Heart left ventricle (tissue), 16 donors: ENCODE measurements around the gene C2orf68. TPM values are rescaled to one million over a fixed set of nuclear protein-coding genes. Genes with fewer than 3 reads are reported as not detected.
A peak's percentile ranks its signal among the peaks of the same experiment; 100 is the strongest.

Experiments used
- ATAC-seq, 4 donors: fragments of 200-7000 bp; cut with Tn5 transposase; one replicate each; pipeline ENCODE4 v1.9.1; 2020 to 2022; ENCODE audit warnings: moderate library complexity in 4 of 4, mild to moderate bottlenecking in 3 of 4, moderate number of reproducible peaks in 1 of 4
- DNase-seq, 5 donors: peaks; one replicate each; pipeline ENCODE4 v3.0.0-alpha.2; 2020
- H3K27ac ChIP-seq, 12 donors: fragments of 200-600 bp; sonication (generic) in 4 of 12; one replicate each; pipeline versions ENCODE4 v1.5.0 to v1.8.0; 2016 to 2022; ENCODE audit warnings: mild to moderate bottlenecking in 2 of 12
- H3K27me3 ChIP-seq, 9 donors: fragments of 200-600 bp; sonication (generic) in 2 of 9; one replicate each; pipeline versions ENCODE4 v1.5.1 to v1.8.0; 2016 to 2022; ENCODE audit warnings: mild to moderate bottlenecking in 3 of 9
- H3K36me3 ChIP-seq, 9 donors: fragments of 200-600 bp; sonication (generic) in 2 of 9; one replicate each; pipeline versions ENCODE4 v1.5.0 to v1.8.0; 2018 to 2022; ENCODE audit warnings: mild to moderate bottlenecking in 2 of 9
- H3K4me1 ChIP-seq, 12 donors: fragments of 200-600 bp; sonication (generic) in 4 of 12; one replicate each; pipeline versions ENCODE4 v1.5.0 to v1.8.0; 2016 to 2022; ENCODE audit warnings: mild to moderate bottlenecking in 3 of 12
- H3K4me3 ChIP-seq, 12 donors: fragments of 200-600 bp; sonication (generic) in 4 of 12; one replicate each; pipeline versions ENCODE4 v1.5.0 to v1.8.0; 2017 to 2022; ENCODE audit warnings: mild to moderate bottlenecking in 9 of 12, moderate library complexity in 4 of 12
- H3K9me3 ChIP-seq, 12 donors: fragments of 200-600 bp; sonication (generic) in 4 of 12; one replicate each; pipeline versions ENCODE4 v1.5.0 to v1.8.0; 2016 to 2022; ENCODE audit warnings: mild to moderate bottlenecking in 1 of 12
- POLR2A ChIP-seq, 2 donors: fragments of 450-650 bp; IDR thresholded peaks; one replicate each; pipeline ENCODE4 v1.6.1; 2017; ENCODE audit warnings: antibody characterized with exemption in 2 of 2, mild to moderate bottlenecking in 2 of 2, moderate library complexity in 2 of 2
- WGBS, 4 donors: extraction: QIAGEN DNeasy Blood & Tissue Kit in 2 of 4; methylation state at CpG; one replicate each; pipeline versions ENCODE4 v1.1.5 to v1.1.7; 2013 to 2018; 5-methylcytosine and 5-hydroxymethylcytosine counted together
- intact Hi-C, 10 donors: fragments of 100-400 bp; cut with DNase I; formaldehyde crosslinking; loops; one replicate each; pipeline versions ENCODE4 v1.11.1 to v1.14.2; 2022
- polyA plus RNA-seq, 2 donors: library from polyadenylated mRNA; stranded (reverse); fragments of 200-250 nt; gene quantifications; one replicate each; pipeline ENCODE4 v1.2.3, GENCODE V29; 2013
- total RNA-seq, 9 donors: library from RNA; depleted of rRNA in 2 of 9; stranded (reverse); fragments of >200 nt in 2 of 9; fragmentation: NEBNext Ultra II Directional in 3 of 9; extraction: Animal tissue kit (Norgen Biotek cat#: 25700) in 3 of 9; gene quantifications; one replicate each; pipeline versions ENCODE4 v1.1.0 to v1.2.4, GENCODE V29; 2016 to 2023
- TF ChIP-seq, protein P1 (sequence below), 12 donors: fragments of 200-600 bp; sonication (generic) in 4 of 12; IDR thresholded peaks; one replicate each; pipeline versions ENCODE4 v1.5.0 to v1.8.0; 2018 to 2022; ENCODE audit warnings: antibody characterized with exemption in 12 of 12, mild to moderate bottlenecking in 5 of 12
- donor health status: ischemic (EF 13 %, LVEDD 7.1; RV severe dilation, severe dysfunction).
- donor health status: healthy with polysubstance abuse.
- donor health status: DM: no; HTN: yes; CAD: no.
- donor health status: DM: no; HTN: no; CAD: no.
- donor health status: ischemic (EF 25% LVEDD 6.9; RV normal size, moderate dysfunction).
- donor health status: ischemic (EF 25% LVEDD 5.7; RV mildly dilated, moderate dysfunction).
- donor health status: healthy.
- donor health status: DM: yes; HTN: yes; CAD: no.
- donor health status: ischemic (EF 35%, LVEDD 5.7; RV mildly dilated, moderate dysfunction).
- donor health status: nonischemic (EF 11% LVEDD 7.7; RV severe dilation, severe dysfunction).
- donor health status: DM: yes; HTN: yes; CAD: no.
- donor health status: PGD.
- donor health status: ischemic (EF 29% LVEDD 5.4; RV normal size, mild dysfunction).
- donor health status: nonischemic (EF 23%, LVEDD 6.1; RV moderate dilation, normal function).

The C2orf68 gene
- total and polyA plus RNA-seq, 11 donors = 12.0 to 38.2 (median 29.1) TPM

- WGBS, 4 donors = 77 to 90% (median 84%) methylated on average over 3 of the region's 3 CpGs
- ATAC-seq (no peak), DNase-seq (peak in 1 of 5 donors; percentile 10)
- TF ChIP-seq POLR2A (IDR thresholded peaks at IDR 0.05) = no peak
- TF ChIP-seq, protein P1, sequence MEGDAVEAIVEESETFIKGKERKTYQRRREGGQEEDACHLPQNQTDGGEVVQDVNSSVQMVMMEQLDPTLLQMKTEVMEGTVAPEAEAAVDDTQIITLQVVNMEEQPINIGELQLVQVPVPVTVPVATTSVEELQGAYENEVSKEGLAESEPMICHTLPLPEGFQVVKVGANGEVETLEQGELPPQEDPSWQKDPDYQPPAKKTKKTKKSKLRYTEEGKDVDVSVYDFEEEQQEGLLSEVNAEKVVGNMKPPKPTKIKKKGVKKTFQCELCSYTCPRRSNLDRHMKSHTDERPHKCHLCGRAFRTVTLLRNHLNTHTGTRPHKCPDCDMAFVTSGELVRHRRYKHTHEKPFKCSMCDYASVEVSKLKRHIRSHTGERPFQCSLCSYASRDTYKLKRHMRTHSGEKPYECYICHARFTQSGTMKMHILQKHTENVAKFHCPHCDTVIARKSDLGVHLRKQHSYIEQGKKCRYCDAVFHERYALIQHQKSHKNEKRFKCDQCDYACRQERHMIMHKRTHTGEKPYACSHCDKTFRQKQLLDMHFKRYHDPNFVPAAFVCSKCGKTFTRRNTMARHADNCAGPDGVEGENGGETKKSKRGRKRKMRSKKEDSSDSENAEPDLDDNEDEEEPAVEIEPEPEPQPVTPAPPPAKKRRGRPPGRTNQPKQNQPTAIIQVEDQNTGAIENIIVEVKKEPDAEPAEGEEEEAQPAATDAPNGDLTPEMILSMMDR (IDR thresholded peaks at IDR 0.05) = no peak
- H3K4me3 ChIP-seq = no peak overlapping the region
- H3K36me3 ChIP-seq = peaks cover 0 to 70% (median 50%) of the 10 kb centered on the region in 9 donors
- H3K4me1 ChIP-seq = peaks cover 0 to 9% (median 4%) of the 10 kb centered on the region in 12 donors
- intact Hi-C loops = loop anchor here in 1 of 10 donors (10.0 kb wide), 1 partner anchor 431 kb away; no protein-coding TSS in a partner anchor
- no peak overlapping the region for H3K27ac ChIP-seq
- no peaks in the 10 kb centered on the region for H3K9me3 ChIP-seq
- no peaks in the 10 kb centered on the region for H3K27me3 ChIP-seq
These were observed 42.1 kb upstream of the C2orf68 start for GRCh38 chr2:85653996-85654395.

- no peak overlapping the region for H3K4me3 ChIP-seq
- H3K4me1 ChIP-seq = peaks cover 0 to 16% (median 11%) of the 10 kb centered on the region in 12 donors
- WGBS, 4 donors = 97 to 100% (median 97%) methylated on average over 2 of the region's 2 CpGs
- intact Hi-C loops = loop anchor here in 1 of 10 donors (10.0 kb wide), 1 partner anchor 433 kb away; no protein-coding TSS in a partner anchor
- H3K36me3 ChIP-seq = peaks cover 0 to 84% (median 69%) of the 10 kb centered on the region in 9 donors
- no peaks in the 10 kb centered on the region for H3K9me3 ChIP-seq
- DNase-seq (no peak), ATAC-seq (no peak)
- TF ChIP-seq, protein P1 (IDR thresholded peaks at IDR 0.05) = no peak
- TF ChIP-seq POLR2A (IDR thresholded peaks at IDR 0.05) = no peak
- H3K27me3 ChIP-seq = no peaks in the 10 kb centered on the region
- no peak overlapping the region for H3K27ac ChIP-seq
These were observed 40.2 kb upstream of the C2orf68 start for GRCh38 chr2:85652056-85652455.

DNA sequence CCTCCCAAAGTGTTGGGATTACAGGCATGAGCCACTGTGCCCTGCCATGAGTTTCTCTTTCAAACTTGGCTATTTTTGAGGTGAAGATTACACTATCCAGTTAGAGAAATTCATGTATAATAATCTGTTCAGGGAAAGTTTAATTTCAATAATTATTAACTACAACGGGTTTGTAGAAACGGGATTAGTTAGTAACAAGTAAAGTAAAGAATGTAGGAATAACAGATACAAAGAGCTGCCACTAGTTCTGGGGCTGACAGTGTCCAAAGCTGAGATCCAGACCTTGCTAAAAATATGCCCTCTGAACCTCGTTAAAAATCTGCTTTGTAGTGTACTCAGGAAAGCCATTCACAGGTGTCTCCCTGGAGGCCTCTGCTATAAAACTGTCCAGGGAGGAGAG lies 39.2 kb upstream of the C2orf68 start:
- H3K36me3 ChIP-seq = peaks cover 0 to 86% (median 74%) of the 10 kb centered on the region in 9 donors
- no peaks in the 10 kb centered on the region for H3K27me3 ChIP-seq
- WGBS, 4 donors = 79 to 84% (median 81%) methylated on average over 3 of the region's 3 CpGs
- H3K4me3 ChIP-seq = no peak overlapping the region
- H3K27ac ChIP-seq = no peak overlapping the region
- TF ChIP-seq, protein P1 (IDR thresholded peaks at IDR 0.05) = no peak
- TF ChIP-seq POLR2A (IDR thresholded peaks at IDR 0.05) = no peak
- peaks cover 0 to 16% (median 11%) of the 10 kb centered on the region in 12 donors for H3K4me1 ChIP-seq
- H3K9me3 ChIP-seq = no peaks in the 10 kb centered on the region
- DNase-seq (no peak), ATAC-seq (no peak)
- intact Hi-C loops = loop anchor here in 1 of 10 donors (10.0 kb wide), 1 partner anchor 434 kb away; no protein-coding TSS in a partner anchor

- H3K4me3 ChIP-seq = no peak overlapping the region
- 93 to 97% (median 96%) methylated on average over 4 of the region's 4 CpGs for WGBS, 4 donors
- H3K9me3 ChIP-seq = no peaks in the 10 kb centered on the region
- no peak for DNase-seq
- intact Hi-C loops = loop anchor here in 1 of 10 donors (10.0 kb wide), 1 partner anchor 434 kb away; no protein-coding TSS in a partner anchor
- ATAC-seq = no peak
- TF ChIP-seq, protein P1 (IDR thresholded peaks at IDR 0.05) = no peak
- TF ChIP-seq POLR2A (IDR thresholded peaks at IDR 0.05) = no peak
- no peaks in the 10 kb centered on the region for H3K27me3 ChIP-seq
- H3K27ac ChIP-seq = no peak overlapping the region
- peaks cover 0 to 16% (median 11%) of the 10 kb centered on the region in 12 donors for H3K4me1 ChIP-seq
- peaks cover 0 to 90% (median 81%) of the 10 kb centered on the region in 9 donors for H3K36me3 ChIP-seq
These were observed 38.6 kb upstream of the C2orf68 start for GRCh38 chr2:85650456-85650855.
